PC-3 (cell line): ENCODE results near the gene COL6A2.

Source experiments
- EZH2 ChIP-seq: fragments of 300-600 bp; sonication (generic); IDR thresholded peaks from one replicate; pipeline ENCODE4 v1.6.1; 2017; ENCODE audit warnings: antibody characterized with exemption, mild to moderate bottlenecking, low read length; ENCODE audit not compliant: unreplicated experiment
- TF ChIP-seq, protein P1 (sequence below): fragments of 300-600 bp; sonication (generic); conservative IDR thresholded peaks from 2 replicates; pipeline ENCODE4 v1.5.1; 2017; ENCODE audit warnings: antibody characterized with exemption, low read depth, mild to moderate bottlenecking, low read length

GRCh38 chr21:46091631-46092025 is 6.3 kb upstream of the COL6A2 start:
- TF ChIP-seq, protein P1, sequence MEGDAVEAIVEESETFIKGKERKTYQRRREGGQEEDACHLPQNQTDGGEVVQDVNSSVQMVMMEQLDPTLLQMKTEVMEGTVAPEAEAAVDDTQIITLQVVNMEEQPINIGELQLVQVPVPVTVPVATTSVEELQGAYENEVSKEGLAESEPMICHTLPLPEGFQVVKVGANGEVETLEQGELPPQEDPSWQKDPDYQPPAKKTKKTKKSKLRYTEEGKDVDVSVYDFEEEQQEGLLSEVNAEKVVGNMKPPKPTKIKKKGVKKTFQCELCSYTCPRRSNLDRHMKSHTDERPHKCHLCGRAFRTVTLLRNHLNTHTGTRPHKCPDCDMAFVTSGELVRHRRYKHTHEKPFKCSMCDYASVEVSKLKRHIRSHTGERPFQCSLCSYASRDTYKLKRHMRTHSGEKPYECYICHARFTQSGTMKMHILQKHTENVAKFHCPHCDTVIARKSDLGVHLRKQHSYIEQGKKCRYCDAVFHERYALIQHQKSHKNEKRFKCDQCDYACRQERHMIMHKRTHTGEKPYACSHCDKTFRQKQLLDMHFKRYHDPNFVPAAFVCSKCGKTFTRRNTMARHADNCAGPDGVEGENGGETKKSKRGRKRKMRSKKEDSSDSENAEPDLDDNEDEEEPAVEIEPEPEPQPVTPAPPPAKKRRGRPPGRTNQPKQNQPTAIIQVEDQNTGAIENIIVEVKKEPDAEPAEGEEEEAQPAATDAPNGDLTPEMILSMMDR: no peak
- no peak for TF ChIP-seq EZH2
